Left lung (tissue), 4 donors: ENCODE data around the gene RMP24.

Experiments used
- ATAC-seq: fragments of 200-7000 bp; cut with Tn5 transposase; one replicate; pipeline ENCODE4 v1.9.1; 2020; ENCODE audit warnings: moderate library complexity
- DNase-seq, 4 donors: peaks; one replicate each; pipeline ENCODE4 v3.0.0-alpha.2; 2013 to 2020
- H3K27ac ChIP-seq, 2 donors: fragments of 200-600 bp; sonication (generic) in 1 of 2; one replicate each; pipeline versions ENCODE4 v1.5.0 to v1.8.0; 2020 to 2021
- H3K27me3 ChIP-seq, 2 donors: fragments of 200-600 bp; sonication (generic) in 1 of 2; one replicate each; pipeline versions ENCODE4 v1.5.0 to v1.8.0; 2020 to 2021
- H3K36me3 ChIP-seq, 2 donors: fragments of 200-600 bp; sonication (generic) in 1 of 2; one replicate each; pipeline versions ENCODE4 v1.5.0 to v1.8.0; 2020 to 2021
- H3K4me1 ChIP-seq, 2 donors: fragments of 200-600 bp; one replicate each; pipeline ENCODE4 v1.8.0; 2021
- H3K4me3 ChIP-seq, 2 donors: fragments of 200-600 bp; sonication (generic) in 1 of 2; one replicate each; pipeline versions ENCODE4 v1.5.0 to v1.8.0; 2020 to 2021; ENCODE audit warnings: mild to moderate bottlenecking in 1 of 2
- H3K9me3 ChIP-seq, 2 donors: fragments of 200-600 bp; sonication (generic) in 1 of 2; one replicate each; pipeline versions ENCODE4 v1.5.0 to v1.8.0; 2020 to 2021
- intact Hi-C, 2 donors: fragments of 100-400 bp; cut with DNase I; formaldehyde crosslinking; loops; one replicate each; pipeline versions ENCODE4 v1.11.2 to v1.14.2; 2022
- TF ChIP-seq, protein P1 (sequence below), 2 donors: fragments of 200-600 bp; sonication (generic) in 1 of 2; IDR thresholded peaks; one replicate each; pipeline versions ENCODE4 v1.5.0 to v1.8.0; 2021; ENCODE audit warnings: antibody characterized with exemption in 2 of 2
- donor health status: DM: no; HTN: yes; CAD: no.
- donor health status: DM: no; HTN: no; CAD: no.

Gene RMP24

DNA sequence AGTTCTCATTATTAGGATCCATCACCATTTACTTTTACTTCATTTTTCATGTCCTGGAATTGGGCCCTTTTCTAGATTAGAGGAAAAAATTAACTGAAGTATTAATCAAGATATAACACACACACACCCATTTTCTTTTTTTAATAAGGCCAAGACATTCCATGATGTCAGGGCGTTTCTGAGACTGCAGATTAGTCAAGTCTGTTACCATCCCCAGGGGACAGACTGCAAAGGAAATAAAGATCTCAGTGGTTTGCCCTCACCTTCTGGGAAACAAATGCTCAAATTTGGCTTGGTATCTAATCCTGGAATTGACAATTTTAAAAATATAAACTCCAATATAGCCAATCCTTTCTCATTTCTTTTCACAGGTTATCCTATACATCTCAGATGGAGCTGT, 27.4 kb downstream of the RMP24 start:
- no peaks in the 10 kb centered on the region for H3K36me3 ChIP-seq
- TF ChIP-seq, protein P1, sequence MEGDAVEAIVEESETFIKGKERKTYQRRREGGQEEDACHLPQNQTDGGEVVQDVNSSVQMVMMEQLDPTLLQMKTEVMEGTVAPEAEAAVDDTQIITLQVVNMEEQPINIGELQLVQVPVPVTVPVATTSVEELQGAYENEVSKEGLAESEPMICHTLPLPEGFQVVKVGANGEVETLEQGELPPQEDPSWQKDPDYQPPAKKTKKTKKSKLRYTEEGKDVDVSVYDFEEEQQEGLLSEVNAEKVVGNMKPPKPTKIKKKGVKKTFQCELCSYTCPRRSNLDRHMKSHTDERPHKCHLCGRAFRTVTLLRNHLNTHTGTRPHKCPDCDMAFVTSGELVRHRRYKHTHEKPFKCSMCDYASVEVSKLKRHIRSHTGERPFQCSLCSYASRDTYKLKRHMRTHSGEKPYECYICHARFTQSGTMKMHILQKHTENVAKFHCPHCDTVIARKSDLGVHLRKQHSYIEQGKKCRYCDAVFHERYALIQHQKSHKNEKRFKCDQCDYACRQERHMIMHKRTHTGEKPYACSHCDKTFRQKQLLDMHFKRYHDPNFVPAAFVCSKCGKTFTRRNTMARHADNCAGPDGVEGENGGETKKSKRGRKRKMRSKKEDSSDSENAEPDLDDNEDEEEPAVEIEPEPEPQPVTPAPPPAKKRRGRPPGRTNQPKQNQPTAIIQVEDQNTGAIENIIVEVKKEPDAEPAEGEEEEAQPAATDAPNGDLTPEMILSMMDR (IDR thresholded peaks at IDR 0.05): no peak
- no peaks in the 10 kb centered on the region for H3K4me1 ChIP-seq
- DNase-seq: no peak
- intact Hi-C loops: no loop called here
- no peak for ATAC-seq
- no peaks in the 10 kb centered on the region for H3K9me3 ChIP-seq
- no peaks in the 10 kb centered on the region for H3K27me3 ChIP-seq
- no peak overlapping the region for H3K27ac ChIP-seq
- no peak overlapping the region for H3K4me3 ChIP-seq

GRCh38 chr18:36006997-36007396, 34.5 kb downstream of the RMP24 start:
- no peaks in the 10 kb centered on the region for H3K9me3 ChIP-seq
- H3K4me3 ChIP-seq: no peak overlapping the region
- TF ChIP-seq, protein P1 (IDR thresholded peaks at IDR 0.05): no peak
- H3K27ac ChIP-seq: no peak overlapping the region
- H3K27me3 ChIP-seq: no peaks in the 10 kb centered on the region
- H3K36me3 ChIP-seq: no peaks in the 10 kb centered on the region
- intact Hi-C loops: no loop called here
- ATAC-seq (no peak), DNase-seq (no peak)
- H3K4me1 ChIP-seq: no peaks in the 10 kb centered on the region

DNA sequence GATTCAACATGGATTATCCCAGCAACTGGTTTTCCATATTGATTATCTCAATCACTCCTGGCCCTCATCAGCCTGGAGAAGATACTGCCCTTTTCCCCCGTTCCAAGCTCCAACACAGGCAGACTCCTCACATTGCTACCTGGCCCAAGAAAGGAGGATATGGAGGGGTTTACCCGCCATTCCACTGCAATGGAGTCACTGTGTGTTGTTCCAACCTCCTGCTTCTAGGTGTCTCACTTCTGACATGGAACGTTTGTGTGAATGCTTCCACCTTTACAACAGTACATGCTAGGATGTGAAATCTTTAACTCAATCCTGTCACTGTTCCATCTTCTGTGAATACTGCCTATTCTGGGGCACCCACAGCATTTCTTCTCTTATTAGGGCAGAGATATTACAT, 36.7 kb downstream of the RMP24 start:
- DNase-seq (no peak), ATAC-seq (no peak)
- intact Hi-C loops: no loop called here
- TF ChIP-seq, protein P1 (IDR thresholded peaks at IDR 0.05): no peak
- no peak overlapping the region for H3K27ac ChIP-seq
- no peaks in the 10 kb centered on the region for H3K9me3 ChIP-seq
- H3K4me3 ChIP-seq: no peak overlapping the region
- no peaks in the 10 kb centered on the region for H3K36me3 ChIP-seq
- no peaks in the 10 kb centered on the region for H3K4me1 ChIP-seq
- H3K27me3 ChIP-seq: no peaks in the 10 kb centered on the region

DNA sequence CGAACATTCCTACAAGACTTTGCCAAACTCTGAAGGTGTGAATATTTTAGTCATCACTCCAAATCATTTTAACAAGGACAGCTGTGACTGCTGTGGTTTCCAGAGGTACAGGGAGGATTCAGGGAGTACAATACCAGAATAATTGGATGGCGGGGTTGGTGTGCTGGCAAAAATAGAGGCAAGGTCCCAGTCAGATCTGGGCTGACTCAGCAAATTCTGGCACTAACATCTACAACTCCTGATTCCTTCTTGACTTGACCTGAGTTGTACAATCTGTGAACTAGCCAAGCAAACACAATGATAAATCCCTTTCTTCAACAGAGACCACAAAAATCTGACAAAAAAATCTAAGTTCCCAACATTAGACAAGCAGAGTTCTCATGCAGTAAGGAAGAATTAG, 40.4 kb downstream of the RMP24 start:
- H3K9me3 ChIP-seq: no peaks in the 10 kb centered on the region
- no peaks in the 10 kb centered on the region for H3K36me3 ChIP-seq
- H3K4me1 ChIP-seq: no peaks in the 10 kb centered on the region
- TF ChIP-seq, protein P1 (IDR thresholded peaks at IDR 0.05): no peak
- no peaks in the 10 kb centered on the region for H3K27me3 ChIP-seq
- no peak overlapping the region for H3K4me3 ChIP-seq
- no peak overlapping the region for H3K27ac ChIP-seq
- intact Hi-C loops: no loop called here
- ATAC-seq (no peak), DNase-seq (no peak)

GRCh38 chr18:36015629-36016028, 43.1 kb downstream of the RMP24 start:
- ATAC-seq (no peak), DNase-seq (no peak)
- Histone ChIP-seq H3K4me3 (no peak overlapping the region), H3K36me3 (no peaks in the 10 kb centered on the region), H3K27me3 (no peaks in the 10 kb centered on the region), H3K27ac (no peak overlapping the region), H3K9me3 (no peaks in the 10 kb centered on the region), H3K4me1 (no peaks in the 10 kb centered on the region)
- TF ChIP-seq, protein P1 (IDR thresholded peaks at IDR 0.05): no peak
- intact Hi-C loops: no loop called here
